ENCODE data around the gene RPL27. TPM values are rescaled to one million over a fixed set of nuclear protein-coding genes. Genes with fewer than 3 reads are reported as not detected.
"Not testable (repeated sequence)": the region's sequence is repeated elsewhere in the genome, so short reads cannot be mapped to it uniquely, and the experiment has no call there.

Gene RPL27
- total and polyA plus RNA-seq, 2 donors (not counting 3 experiments of a cell fraction or from before 2014, with no cell fraction given) = 1,014 to 2,467 TPM

DNA sequence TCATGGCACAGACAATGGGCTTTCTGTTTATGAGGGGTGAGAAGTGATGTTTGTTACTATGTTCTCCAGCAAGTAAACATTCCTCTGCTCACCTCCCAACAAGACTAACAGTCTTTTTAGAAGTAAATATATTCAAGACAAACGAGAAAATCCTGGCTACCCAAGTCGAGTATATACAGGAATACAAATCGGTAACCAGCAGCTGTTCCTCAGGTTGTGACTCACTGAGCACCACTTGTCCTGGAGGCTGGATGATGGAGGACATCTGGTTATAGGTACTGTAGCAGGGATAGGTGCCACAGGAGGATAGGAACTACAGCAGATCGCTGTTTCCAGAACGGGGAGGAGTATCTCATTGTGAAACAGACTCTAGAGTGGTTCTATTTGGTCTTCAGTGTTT, 5.3 kb upstream of the RPL27 start:
- no peak for FAIRE-seq
- no TSS peak for BruUV-seq (replicated peaks)
- no peak overlapping the region for H3K27ac ChIP-seq (ENCODE audit: insufficient read depth, low read depth, low read length)
- H4K20me1 ChIP-seq (replicated peaks; ENCODE audit: control insufficient read depth, extremely low read depth, insufficient read depth, low read length) = no peaks in the 10 kb centered on the region
- no peak overlapping the region for H3K4me2 ChIP-seq (ENCODE audit: insufficient read depth, low read length)
- no peak overlapping the region for H3K4me3 ChIP-seq (replicated peaks in 1 of 3; ENCODE audit: insufficient read depth in 1 of 3, low read depth in 1 of 3, low read length in 3 of 3)
- H3K36me3 ChIP-seq (ENCODE audit: control insufficient read depth in 2 of 2, extremely low read depth in 1 of 2, insufficient read depth in 2 of 2, low read length in 2 of 2) = peaks cover 16 to 22% of the 10 kb centered on the region in 2 experiments
- dilution Hi-C loops (cut with MboI; ENCODE audit: extremely low pct_ligation_motif_present, low sequenced_read_pairs) (no loop called here), intact Hi-C loops (cut with micrococcal nuclease) (no loop called here)
- H2AFZ ChIP-seq (ENCODE audit: low read depth, low read length) = no peak overlapping the region
- POLR2A ChIA-PET = no interaction called here
- no peak for DNase-seq (ENCODE audit: low read depth, low spot score)
- TF ChIP-seq POLR2A (IDR thresholded peaks at IDR 0.05; ENCODE audit: low read depth, low read length) (no peak), POLR2AphosphoS5 (IDR thresholded peaks at IDR 0.05; ENCODE audit: insufficient read depth, low read depth, low read length) (no peak), EZH2 (IDR thresholded peaks at IDR 0.05; ENCODE audit: borderline replicate concordance, low read depth, low read length, severe bottlenecking) (no peak), GATA2 (IDR thresholded peaks at IDR 0.05; ENCODE audit: insufficient read depth, insufficient read length, low read depth, low read length) (no peak), MYC (IDR thresholded peaks at IDR 0.05; ENCODE audit: low read depth, low read length) (no peak), JUN (IDR thresholded peaks at IDR 0.05; ENCODE audit: borderline replicate concordance, insufficient read depth, insufficient read length, low read depth) (no peak), FOS (IDR thresholded peaks at IDR 0.05; ENCODE audit: borderline replicate concordance, insufficient read depth, low read length) (no peak)
- TF ChIP-seq, protein P1, sequence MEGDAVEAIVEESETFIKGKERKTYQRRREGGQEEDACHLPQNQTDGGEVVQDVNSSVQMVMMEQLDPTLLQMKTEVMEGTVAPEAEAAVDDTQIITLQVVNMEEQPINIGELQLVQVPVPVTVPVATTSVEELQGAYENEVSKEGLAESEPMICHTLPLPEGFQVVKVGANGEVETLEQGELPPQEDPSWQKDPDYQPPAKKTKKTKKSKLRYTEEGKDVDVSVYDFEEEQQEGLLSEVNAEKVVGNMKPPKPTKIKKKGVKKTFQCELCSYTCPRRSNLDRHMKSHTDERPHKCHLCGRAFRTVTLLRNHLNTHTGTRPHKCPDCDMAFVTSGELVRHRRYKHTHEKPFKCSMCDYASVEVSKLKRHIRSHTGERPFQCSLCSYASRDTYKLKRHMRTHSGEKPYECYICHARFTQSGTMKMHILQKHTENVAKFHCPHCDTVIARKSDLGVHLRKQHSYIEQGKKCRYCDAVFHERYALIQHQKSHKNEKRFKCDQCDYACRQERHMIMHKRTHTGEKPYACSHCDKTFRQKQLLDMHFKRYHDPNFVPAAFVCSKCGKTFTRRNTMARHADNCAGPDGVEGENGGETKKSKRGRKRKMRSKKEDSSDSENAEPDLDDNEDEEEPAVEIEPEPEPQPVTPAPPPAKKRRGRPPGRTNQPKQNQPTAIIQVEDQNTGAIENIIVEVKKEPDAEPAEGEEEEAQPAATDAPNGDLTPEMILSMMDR (IDR thresholded peaks at IDR 0.05; ENCODE audit: extremely low read depth in 1 of 2, insufficient read depth in 1 of 2, low read depth in 1 of 2, low read length in 2 of 2) = no peak
- TF ChIP-seq, protein P2, sequence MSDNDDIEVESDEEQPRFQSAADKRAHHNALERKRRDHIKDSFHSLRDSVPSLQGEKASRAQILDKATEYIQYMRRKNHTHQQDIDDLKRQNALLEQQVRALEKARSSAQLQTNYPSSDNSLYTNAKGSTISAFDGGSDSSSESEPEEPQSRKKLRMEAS (IDR thresholded peaks at IDR 0.05; ENCODE audit: insufficient read depth, insufficient read length) = no peak
- CTCF ChIA-PET = no interaction called here
- H3K9ac ChIP-seq (replicated peaks; ENCODE audit: extremely low read depth, insufficient read depth, low read length) = no peak overlapping the region
- H3K9me3 ChIP-seq (replicated peaks; ENCODE audit: control insufficient read depth, insufficient read depth, low read length) = no peaks in the 10 kb centered on the region
- no peaks in the 10 kb centered on the region for H3K9me1 ChIP-seq (replicated peaks; ENCODE audit: control insufficient read depth, extremely low read depth, insufficient read depth, low read length)
- H3K4me1 ChIP-seq (ENCODE audit: control insufficient read depth, extremely low read depth, insufficient read depth, low read length) = peaks cover 12% of the 10 kb centered on the region
- H3K27me3 ChIP-seq (ENCODE audit: control insufficient read depth in 2 of 2, insufficient read depth in 2 of 2, low read length in 2 of 2) = no peaks in the 10 kb centered on the region
- H3K79me2 ChIP-seq (ENCODE audit: control insufficient read depth, insufficient read depth, low read length) = no peaks in the 10 kb centered on the region

DNA sequence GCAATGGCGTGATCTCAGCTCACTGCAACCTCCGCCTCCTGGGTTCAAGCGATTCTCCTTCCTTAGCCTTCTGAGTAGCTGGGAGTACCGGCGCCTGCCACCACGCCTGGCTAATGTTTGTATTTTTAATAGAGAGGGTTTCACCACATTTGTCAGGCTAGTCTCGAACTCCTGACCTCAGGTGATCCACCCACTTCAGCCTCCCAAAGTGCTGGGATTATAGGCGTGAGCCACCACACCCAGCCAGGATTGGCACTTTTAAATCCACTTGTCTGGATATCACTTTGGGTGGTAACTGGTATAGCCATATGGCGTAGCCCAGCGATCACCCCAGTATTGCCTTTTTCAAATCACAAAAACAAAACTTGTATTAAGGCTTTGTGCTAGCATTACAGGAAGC, 4.3 kb upstream of the RPL27 start:
- H3K4me3 ChIP-seq (replicated peaks in 1 of 3; ENCODE audit: insufficient read depth in 1 of 3, low read depth in 1 of 3, low read length in 3 of 3); H2AFZ ChIP-seq (ENCODE audit: low read depth, low read length); H3K4me2 ChIP-seq (ENCODE audit: insufficient read depth, low read length); H3K9me1 ChIP-seq (replicated peaks; ENCODE audit: control insufficient read depth, extremely low read depth, insufficient read depth, low read length); POLR2A ChIA-PET; H3K9me3 ChIP-seq (replicated peaks; ENCODE audit: control insufficient read depth, insufficient read depth, low read length); BruUV-seq (replicated peaks); intact Hi-C loops (cut with micrococcal nuclease); DNase-seq (ENCODE audit: low read depth, low spot score); H3K27ac ChIP-seq (ENCODE audit: insufficient read depth, low read depth, low read length); FAIRE-seq; dilution Hi-C loops (cut with MboI; ENCODE audit: extremely low pct_ligation_motif_present, low sequenced_read_pairs); H3K79me2 ChIP-seq (ENCODE audit: control insufficient read depth, insufficient read depth, low read length); H4K20me1 ChIP-seq (replicated peaks; ENCODE audit: control insufficient read depth, extremely low read depth, insufficient read depth, low read length); H3K9ac ChIP-seq (replicated peaks; ENCODE audit: extremely low read depth, insufficient read depth, low read length); H3K27me3 ChIP-seq (ENCODE audit: control insufficient read depth in 2 of 2, insufficient read depth in 2 of 2, low read length in 2 of 2): not testable (repeated sequence)
- Histone ChIP-seq H3K4me1 (ENCODE audit: control insufficient read depth, extremely low read depth, insufficient read depth, low read length) (peaks cover 12% of the 10 kb centered on the region), H3K36me3 (ENCODE audit: control insufficient read depth in 2 of 2, extremely low read depth in 1 of 2, insufficient read depth in 2 of 2, low read length in 2 of 2) (peaks cover 13 to 18% of the 10 kb centered on the region in 2 experiments)
- CTCF ChIA-PET = interaction anchor here (1.8 kb wide), 1 partner anchor 8 kb away, joined by 4 read pairs; no protein-coding TSS in a partner anchor

All from endothelial cell of umbilical vein (primary cell).